NB4 (cell line): ENCODE measurements around the gene STK24.

Experiments used
- DNase-seq: peaks from one replicate; pipeline ENCODE4 v3.0.0; 2010; ENCODE audit warnings: low read depth
- H3K4me3 ChIP-seq: one replicate; pipeline ENCODE4 v1.5.1; 2011; ENCODE audit warnings: mild to moderate bottlenecking, low read depth, low read length, moderate library complexity
- MYC ChIP-seq: IDR thresholded peaks from 2 replicates; pipeline ENCODE4 v1.6.1; 2011; ENCODE audit warnings: low read depth, low read length
- POLR2A ChIP-seq: IDR thresholded peaks from 2 replicates; pipeline ENCODE4 v1.6.1; 2011; ENCODE audit warnings: mild to moderate bottlenecking; ENCODE audit not compliant: insufficient read length; ENCODE audit errors: extremely low read depth
- TF ChIP-seq, protein P1 (sequence below): IDR thresholded peaks from 2 replicates; pipeline ENCODE4 v1.6.1; 2011; ENCODE audit warnings: low read depth, low read length
- TF ChIP-seq, protein P2 (sequence below): IDR thresholded peaks from one replicate; pipeline ENCODE4 v1.5.1; 2012; ENCODE audit warnings: low read depth, low read length

The STK24 gene

DNA sequence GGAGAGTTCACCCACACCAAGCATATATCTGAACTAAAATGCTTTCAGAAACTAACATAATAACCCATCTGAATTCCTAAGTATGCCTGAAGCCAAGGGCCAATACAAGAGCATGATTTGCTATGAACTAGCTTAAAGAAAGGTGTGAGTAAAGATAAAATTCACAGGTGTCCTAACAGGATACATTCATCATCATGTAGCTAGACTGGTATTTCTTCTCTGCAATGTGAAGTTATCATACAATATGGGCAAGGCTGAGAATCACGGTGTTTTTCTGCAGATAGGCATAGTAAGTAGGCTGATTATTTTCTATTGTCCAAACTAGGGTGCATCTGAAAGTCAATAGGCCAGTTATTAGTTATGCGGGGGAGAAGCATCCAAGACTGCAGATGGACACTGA lies 63.1 kb downstream of the STK24 start:
- no peak overlapping the region for H3K4me3 ChIP-seq
- no peak for DNase-seq
- no peak for TF ChIP-seq MYC
- TF ChIP-seq, protein P1, sequence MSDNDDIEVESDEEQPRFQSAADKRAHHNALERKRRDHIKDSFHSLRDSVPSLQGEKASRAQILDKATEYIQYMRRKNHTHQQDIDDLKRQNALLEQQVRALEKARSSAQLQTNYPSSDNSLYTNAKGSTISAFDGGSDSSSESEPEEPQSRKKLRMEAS = no peak
- TF ChIP-seq, protein P2, sequence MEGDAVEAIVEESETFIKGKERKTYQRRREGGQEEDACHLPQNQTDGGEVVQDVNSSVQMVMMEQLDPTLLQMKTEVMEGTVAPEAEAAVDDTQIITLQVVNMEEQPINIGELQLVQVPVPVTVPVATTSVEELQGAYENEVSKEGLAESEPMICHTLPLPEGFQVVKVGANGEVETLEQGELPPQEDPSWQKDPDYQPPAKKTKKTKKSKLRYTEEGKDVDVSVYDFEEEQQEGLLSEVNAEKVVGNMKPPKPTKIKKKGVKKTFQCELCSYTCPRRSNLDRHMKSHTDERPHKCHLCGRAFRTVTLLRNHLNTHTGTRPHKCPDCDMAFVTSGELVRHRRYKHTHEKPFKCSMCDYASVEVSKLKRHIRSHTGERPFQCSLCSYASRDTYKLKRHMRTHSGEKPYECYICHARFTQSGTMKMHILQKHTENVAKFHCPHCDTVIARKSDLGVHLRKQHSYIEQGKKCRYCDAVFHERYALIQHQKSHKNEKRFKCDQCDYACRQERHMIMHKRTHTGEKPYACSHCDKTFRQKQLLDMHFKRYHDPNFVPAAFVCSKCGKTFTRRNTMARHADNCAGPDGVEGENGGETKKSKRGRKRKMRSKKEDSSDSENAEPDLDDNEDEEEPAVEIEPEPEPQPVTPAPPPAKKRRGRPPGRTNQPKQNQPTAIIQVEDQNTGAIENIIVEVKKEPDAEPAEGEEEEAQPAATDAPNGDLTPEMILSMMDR = no peak
- TF ChIP-seq POLR2A = no peak

- DNase-seq = no peak
- H3K4me3 ChIP-seq = no peak overlapping the region
- TF ChIP-seq POLR2A (no peak), MYC (no peak)
- TF ChIP-seq, protein P1 = no peak
- TF ChIP-seq, protein P2 = no peak
Observed at GRCh38 chr13:98512774-98513665, 63.9 kb downstream of the STK24 start.

DNA sequence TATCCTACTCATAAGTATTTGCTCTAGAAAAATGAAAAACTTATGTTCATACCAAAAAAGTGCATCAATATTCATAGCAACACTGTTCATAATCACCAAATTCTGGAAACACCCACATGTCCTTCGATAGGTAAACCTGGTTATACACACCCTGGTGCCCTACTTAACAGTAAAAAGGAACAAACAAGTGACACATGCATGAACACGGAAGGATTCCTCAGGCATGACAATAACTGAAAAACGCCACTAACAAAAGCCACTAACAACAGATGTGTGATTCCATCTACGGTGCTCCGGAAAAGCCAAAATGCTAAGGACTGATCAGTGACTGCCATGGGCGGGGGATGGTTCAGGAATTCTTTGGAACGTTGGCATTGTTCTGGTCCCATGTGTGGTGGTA lies 65.5 kb downstream of the STK24 start:
- no peak overlapping the region for H3K4me3 ChIP-seq
- TF ChIP-seq, protein P1 = no peak
- TF ChIP-seq POLR2A = no peak
- TF ChIP-seq MYC = no peak
- DNase-seq = no peak

DNA sequence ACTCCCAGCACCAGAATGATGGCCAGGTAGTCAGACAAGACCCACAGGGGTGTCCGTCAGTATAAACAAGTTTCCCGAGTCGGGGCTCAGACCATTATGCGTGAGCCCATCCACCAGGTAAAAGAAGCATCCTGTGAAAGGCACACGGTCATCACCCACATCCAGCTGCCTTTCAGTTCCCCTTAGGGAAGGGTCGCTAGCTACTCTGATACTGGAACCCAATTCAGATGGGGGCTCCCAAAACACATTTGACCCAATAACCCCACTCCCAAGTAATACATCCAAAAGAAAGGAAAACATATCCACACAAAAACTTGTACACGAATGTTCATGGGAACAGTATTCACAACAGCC lies 66.8 kb downstream of the STK24 start:
- TF ChIP-seq POLR2A (no peak), MYC (no peak)
- TF ChIP-seq, protein P1 = no peak
- TF ChIP-seq, protein P2 = no peak
- no peak overlapping the region for H3K4me3 ChIP-seq
- DNase-seq = no peak

GRCh38 chr13:98509271-98510155 lies 67.4 kb downstream of the STK24 start:
- peak; percentile 46; the same call in 1 of the 2 replicates for TF ChIP-seq MYC
- TF ChIP-seq, protein P2 = no peak
- TF ChIP-seq, protein P1 = peak; percentile 17; the same call in 1 of the 2 replicates
- DNase-seq = peak; percentile 92
- H3K4me3 ChIP-seq = no peak overlapping the region
